Chondrocyte (in vitro differentiated cells): ENCODE data around the gene MS4A6A. TPM values are rescaled to one million over a fixed set of nuclear protein-coding genes. Genes with fewer than 3 reads are reported as not detected.
"Not testable (repeated sequence)": the region's sequence is repeated elsewhere in the genome, so short reads cannot be mapped to it uniquely, and the experiment has no call there.

Experiments
- DNase-seq: peaks from one replicate; pipeline ENCODE4 v3.0.0; 2021; ENCODE audit warnings: mixed read lengths, low spot score
- H3K27ac Mint-ChIP-seq: one replicate; pipeline ENCODE4 v1.8.0; 2021; ENCODE audit warnings: mild to moderate bottlenecking, moderate library complexity, mixed read lengths; ENCODE audit not compliant: unreplicated experiment
- H3K27me3 Mint-ChIP-seq: 2 replicates; pipeline ENCODE4 v1.8.0; 2021; ENCODE audit warnings: low read depth, mixed read lengths
- H3K36me3 Mint-ChIP-seq: 2 replicates; pipeline ENCODE4 v1.8.0; 2021; ENCODE audit warnings: low read depth, mixed read lengths
- H3K4me1 Mint-ChIP-seq: 2 replicates; pipeline ENCODE4 v1.8.0; 2021; ENCODE audit warnings: low read depth, mild to moderate bottlenecking, mixed read lengths
- H3K4me3 Mint-ChIP-seq: one replicate; pipeline ENCODE4 v1.8.0; 2021; ENCODE audit warnings: mild to moderate bottlenecking, moderate library complexity, mixed read lengths; ENCODE audit not compliant: unreplicated experiment
- H3K9me3 Mint-ChIP-seq: 2 replicates; pipeline ENCODE4 v1.8.0; 2021; ENCODE audit warnings: low read depth, mixed read lengths
- CTCF ChIP-seq: fragments of 200-600 bp; sonication (generic); IDR thresholded peaks from 2 replicates; pipeline ENCODE4 v1.5.0; 2021; ENCODE audit warnings: antibody characterized with exemption, mild to moderate bottlenecking, moderate library complexity
- total RNA-seq: library from RNA; stranded (reverse); gene quantifications from 3 replicates; pipeline ENCODE4 v1.2.1, GENCODE V29; 2021

MS4A6A gene
- total RNA-seq, 1 donor from 2014 or later, result not detected

GRCh38 chr11:60206616-60207015 is 23.7 kb upstream of the MS4A6A start:
- no peak for DNase-seq
- no peaks in the 10 kb centered on the region for H3K9me3 Mint-ChIP-seq
- H3K27ac Mint-ChIP-seq, result no peak overlapping the region
- no peak for TF ChIP-seq CTCF
- H3K4me3 Mint-ChIP-seq, result no peak overlapping the region
- peaks cover 7% of the 10 kb centered on the region for H3K27me3 Mint-ChIP-seq
- no peaks in the 10 kb centered on the region for H3K4me1 Mint-ChIP-seq
- no peaks in the 10 kb centered on the region for H3K36me3 Mint-ChIP-seq

- no peak for DNase-seq
- no peaks in the 10 kb centered on the region for H3K4me1 Mint-ChIP-seq
- H3K4me3 Mint-ChIP-seq, result no peak overlapping the region
- no peak for TF ChIP-seq CTCF
- no peaks in the 10 kb centered on the region for H3K9me3 Mint-ChIP-seq
- peaks cover 4% of the 10 kb centered on the region for H3K27me3 Mint-ChIP-seq
- no peak overlapping the region for H3K27ac Mint-ChIP-seq
- no peaks in the 10 kb centered on the region for H3K36me3 Mint-ChIP-seq
Observed at GRCh38 chr11:60204922-60205321, 22.0 kb upstream of the MS4A6A start.

GRCh38 chr11:60201334-60201733 is 18.5 kb upstream of the MS4A6A start:
- not testable (repeated sequence) for H3K36me3 Mint-ChIP-seq, DNase-seq, H3K4me1 Mint-ChIP-seq, H3K27ac Mint-ChIP-seq, H3K4me3 Mint-ChIP-seq, H3K9me3 Mint-ChIP-seq
- H3K27me3 Mint-ChIP-seq, result peaks cover 10% of the 10 kb centered on the region

- Mint-ChIP-seq H3K9me3 (peaks cover 3% of the 10 kb centered on the region), H3K4me1 (no peaks in the 10 kb centered on the region), H3K36me3 (no peaks in the 10 kb centered on the region), H3K27me3 (peaks cover 20% of the 10 kb centered on the region), H3K27ac (no peak overlapping the region), H3K4me3 (no peak overlapping the region)
- no peak for DNase-seq
- no peak for TF ChIP-seq CTCF
Observed at GRCh38 chr11:60197442-60197841, 14.6 kb upstream of the MS4A6A start.

- Mint-ChIP-seq H3K27me3 (peaks cover 20% of the 10 kb centered on the region), H3K4me3 (no peak overlapping the region), H3K27ac (no peak overlapping the region), H3K4me1 (no peaks in the 10 kb centered on the region), H3K36me3 (no peaks in the 10 kb centered on the region), H3K9me3 (peaks cover 3% of the 10 kb centered on the region)
- DNase-seq, result no peak
- no peak for TF ChIP-seq CTCF
Observed at GRCh38 chr11:60195923-60196368, 13.1 kb upstream of the MS4A6A start.

GRCh38 chr11:60194511-60194910 is 11.6 kb upstream of the MS4A6A start:
- Mint-ChIP-seq H3K27me3 (peaks cover 20% of the 10 kb centered on the region), H3K27ac (no peak overlapping the region), H3K36me3 (no peaks in the 10 kb centered on the region), H3K4me3 (no peak overlapping the region), H3K4me1 (no peaks in the 10 kb centered on the region), H3K9me3 (peaks cover 3% of the 10 kb centered on the region)
- TF ChIP-seq CTCF, result no peak
- DNase-seq, result no peak
